Keratinocyte (primary cell): Measurements from ENCODE around the gene G6PC2. TPM values are rescaled to one million over a fixed set of nuclear protein-coding genes. Genes with fewer than 3 reads are reported as not detected.

Source experiments
- DNase-seq: peaks from one replicate; pipeline ENCODE4 v3.0.0-alpha.2; 2011; ENCODE audit warnings: low read depth, missing footprints, low spot score
- FAIRE-seq: peaks from 2 replicates; lab custom pipeline; 2011; peaks lifted over from hg19 to GRCh38; lab: Jason Lieb, UNC
- H2AFZ ChIP-seq: 2 replicates; pipeline ENCODE4 v1.6.0; 2012; ENCODE audit warnings: low read length, control low read depth, inconsistent platforms; ENCODE audit not compliant: control insufficient read depth
- H3K27ac ChIP-seq: 2 replicates; pipeline ENCODE4 v1.5.1; 2011; ENCODE audit warnings: low read length; ENCODE audit not compliant: control insufficient read depth, insufficient read depth
- H3K27me3 ChIP-seq: 3 replicates; pipeline ENCODE4 v1.6.0; 2011; ENCODE audit warnings: low read length; ENCODE audit not compliant: control insufficient read depth, insufficient read depth; ENCODE audit errors: extremely low read depth
- H3K36me3 ChIP-seq, 2 experiments: 2 replicates in 1 of 2; 3 replicates in 1 of 2; pipeline ENCODE4 v1.5.1; 2011; ENCODE audit warnings: low read length in 2 of 2, mild to moderate bottlenecking in 1 of 2; ENCODE audit not compliant: control insufficient read depth in 2 of 2, insufficient read depth in 2 of 2; ENCODE audit errors: extremely low read depth in 1 of 2
- H3K4me1 ChIP-seq: 3 replicates; pipeline ENCODE4 v1.5.1; 2011; ENCODE audit warnings: low read length; ENCODE audit not compliant: control insufficient read depth, insufficient read depth; ENCODE audit errors: extremely low read depth
- H3K4me2 ChIP-seq: 3 replicates; pipeline ENCODE4 v1.6.0; 2011; ENCODE audit warnings: low read depth, low read length; ENCODE audit not compliant: control insufficient read depth, insufficient read depth; ENCODE audit errors: extremely low read depth
- H3K4me3 ChIP-seq, 3 experiments: fragments of 200-600 bp in 1 of 3; sonication (generic) in 1 of 3; 2 replicates in 2 of 3; 3 replicates in 1 of 3; pipeline ENCODE4 v1.5.1; 2011 to 2016; ENCODE audit warnings: low read length in 3 of 3, mild to moderate bottlenecking in 3 of 3, control low read depth in 2 of 3, inconsistent platforms in 1 of 3, low read depth in 1 of 3, mixed read lengths in 1 of 3, mixed run types in 1 of 3, moderate library complexity in 1 of 3; ENCODE audit not compliant: control insufficient read depth in 2 of 3, insufficient read depth in 2 of 3; ENCODE audit errors: extremely low read depth in 1 of 3
- H3K79me2 ChIP-seq: 2 replicates; pipeline ENCODE4 v1.6.0; 2012; ENCODE audit warnings: low read length; ENCODE audit not compliant: control insufficient read depth, insufficient read depth
- H3K9ac ChIP-seq: 3 replicates; pipeline ENCODE4 v1.6.0; 2011; ENCODE audit warnings: low read length; ENCODE audit not compliant: control insufficient read depth, insufficient read depth; ENCODE audit errors: extremely low read depth
- H3K9me1 ChIP-seq: 3 replicates; pipeline ENCODE4 v1.6.0; 2011; ENCODE audit warnings: low read length; ENCODE audit not compliant: control insufficient read depth, insufficient read depth; ENCODE audit errors: extremely low read depth
- H3K9me3 ChIP-seq: 2 replicates; pipeline ENCODE4 v1.5.1; 2012; ENCODE audit warnings: low read depth, low read length; ENCODE audit not compliant: control insufficient read depth
- H4K20me1 ChIP-seq: 3 replicates; pipeline ENCODE4 v1.6.0; 2011; ENCODE audit warnings: low read length; ENCODE audit not compliant: control insufficient read depth, insufficient read depth; ENCODE audit errors: extremely low read depth
- CTCF ChIP-seq, 3 experiments: IDR thresholded peaks in 1 of 3; conservative IDR thresholded peaks in 1 of 3; optimal IDR thresholded peaks in 1 of 3; 2 replicates in 2 of 3; 3 replicates in 1 of 3; pipeline versions ENCODE3 to v1.5.1; 2011; ENCODE audit warnings: low read length in 3 of 3, mild to moderate bottlenecking in 3 of 3, moderate library complexity in 2 of 3, control low read depth in 1 of 3, inconsistent platforms in 1 of 3; ENCODE audit not compliant: insufficient read depth in 2 of 3; ENCODE audit errors: extremely low read depth in 1 of 3
- EZH2 ChIP-seq: IDR thresholded peaks from one replicate; pipeline ENCODE4 v1.6.1; 2012; ENCODE audit warnings: inconsistent platforms, mild to moderate bottlenecking, low read length, moderate library complexity
- dilution Hi-C: fragments of 300-500 bp; cut with MboI; formaldehyde crosslinking; loops from one replicate; pipeline ENCODE4 v1.7.0; 2020; ENCODE audit warnings: low sequenced_read_pairs; ENCODE audit not compliant: extremely low pct_ligation_motif_present
- polyA plus RNA-seq, 5 experiments: library from polyadenylated mRNA; depleted of rRNA in 3 of 5; stranded (reverse) in 3 of 5; stranded (forward) in 1 of 5; unstranded in 1 of 5; fragments of >200 nt; gene quantifications; 1 replicate in 1 of 5; 2 replicates in 3 of 5; 3 replicates in 1 of 5; pipeline versions ENCODE4 v1.2.1 to v1.2.3, GENCODE V29; 2011 to 2012; ENCODE audit warnings: missing spikeins in 2 of 5, low read depth in 1 of 5, low replicate concordance in 1 of 5

G6PC2 gene
- polyA plus RNA-seq, 1 donor (not counting 4 experiments of a cell fraction or from before 2014, with no cell fraction given): not detected

- Histone ChIP-seq H3K27ac (no peak overlapping the region), H3K9me3 (no peaks in the 10 kb centered on the region), H4K20me1 (no peaks in the 10 kb centered on the region), H3K27me3 (peaks cover 27% of the 10 kb centered on the region), H3K79me2 (no peaks in the 10 kb centered on the region), H3K36me3 (no peaks in the 10 kb centered on the region), H2AFZ (no peak overlapping the region), H3K4me1 (no peaks in the 10 kb centered on the region), H3K4me3 (no peak overlapping the region), H3K4me2 (no peak overlapping the region), H3K9me1 (no peaks in the 10 kb centered on the region), H3K9ac (no peak overlapping the region)
- no peak for FAIRE-seq
- TF ChIP-seq EZH2: no peak
- no peak for TF ChIP-seq CTCF (optimal IDR thresholded peaks at IDR 0.05 in 1 of 3, IDR thresholded peaks at IDR 0.05 in 1 of 3, conservative IDR thresholded peaks at IDR 0.05 in 1 of 3; ENCODE audit: extremely low read depth in 1 of 3, insufficient read depth in 2 of 3, low read length in 3 of 3)
- DNase-seq: no peak
- dilution Hi-C loops: no loop called here
Observed at GRCh38 chr2:168907940-168908662, 7.0 kb downstream of the G6PC2 start.

- FAIRE-seq: no peak
Observed at GRCh38 chr2:168910330-168910729, 9.2 kb downstream of the G6PC2 start.

More at GRCh38 chr2:168910330-168910729, 9.2 kb downstream of the G6PC2 start:
- dilution Hi-C loops: no loop called here
- peaks cover 27% of the 10 kb centered on the region for H3K27me3 ChIP-seq
- no peak for TF ChIP-seq CTCF (optimal IDR thresholded peaks at IDR 0.05 in 1 of 3, IDR thresholded peaks at IDR 0.05 in 1 of 3, conservative IDR thresholded peaks at IDR 0.05 in 1 of 3; ENCODE audit: extremely low read depth in 1 of 3, insufficient read depth in 2 of 3, low read length in 3 of 3)
- TF ChIP-seq EZH2: no peak
- H3K4me3 ChIP-seq: no peak overlapping the region
- no peak overlapping the region for H2AFZ ChIP-seq
- H3K9me1 ChIP-seq: no peaks in the 10 kb centered on the region
- H3K79me2 ChIP-seq: no peaks in the 10 kb centered on the region
- H4K20me1 ChIP-seq: no peaks in the 10 kb centered on the region
- no peaks in the 10 kb centered on the region for H3K9me3 ChIP-seq
- H3K4me1 ChIP-seq: no peaks in the 10 kb centered on the region
- H3K36me3 ChIP-seq: no peaks in the 10 kb centered on the region
- H3K4me2 ChIP-seq: no peak overlapping the region
- no peak for DNase-seq
- no peak overlapping the region for H3K27ac ChIP-seq
- no peak overlapping the region for H3K9ac ChIP-seq
